ENCODE data around the gene FAM13A. TPM values are rescaled to one million over a fixed set of nuclear protein-coding genes. Genes with fewer than 3 reads are reported as not detected.

Gene FAM13A
- total and polyA plus RNA-seq, 9 of the 15 experiments (the other 6 are each of a cell fraction or from before 2014, with no cell fraction given): 11.3 to 23.3 (median 14.7) TPM

- TF ChIP-seq ELK3 (CRISPR knock-in tag; IDR thresholded peaks at IDR 0.05): no peak
- TF ChIP-seq NR4A1 (CRISPR knock-in tag; IDR thresholded peaks at IDR 0.05): no peak
- no peak for TF ChIP-seq NR4A1 (tag; IDR thresholded peaks at IDR 0.05)
- peak; percentile 67 for TF ChIP-seq CEBPB (tag; IDR thresholded peaks at IDR 0.05)
- no peak for TF ChIP-seq ZNF232 (CRISPR knock-in tag; IDR thresholded peaks at IDR 0.05)
- TF ChIP-seq MED1 (CRISPR knock-in tag; IDR thresholded peaks at IDR 0.05; ENCODE audit: borderline replicate concordance): no peak
- TF ChIP-seq CBFA2T3 (IDR thresholded peaks at IDR 0.05): peak; percentile 45; the same call in 1 of the 2 replicates
- no peak for TF ChIP-seq SP2 (IDR thresholded peaks at IDR 0.05; ENCODE audit: extremely low read depth, low read depth, low read length, poor library complexity, severe bottlenecking)
- 0 out of 4 replicates have a peak, but pooled peaks of 1 of the 2 experiments have one; percentile 23 for TF ChIP-seq RCOR1 (IDR thresholded peaks at IDR 0.05; ENCODE audit: borderline replicate concordance in 1 of 2, low read depth in 2 of 2, low read length in 2 of 2)
- TF ChIP-seq REST (IDR thresholded peaks at IDR 0.05; ENCODE audit: borderline replicate concordance): no peak
- no peak for TF ChIP-seq REST (CRISPR knock-in tag; IDR thresholded peaks at IDR 0.05; ENCODE audit: low read depth)
- no peak for TF ChIP-seq ZNF592 (IDR thresholded peaks at IDR 0.05)
- TF ChIP-seq ZNF436 (CRISPR knock-in tag; IDR thresholded peaks at IDR 0.05): no peak
- no peak for TF ChIP-seq ATF1 (CRISPR knock-in tag; IDR thresholded peaks at IDR 0.05)
- 0 out of 2 replicates have a peak, but pooled peaks have one; percentile 9 for TF ChIP-seq ATF1 (tag; IDR thresholded peaks at IDR 0.05)
- no peak for TF ChIP-seq NCOA6 (IDR thresholded peaks at IDR 0.05)
- no peak for TF ChIP-seq CCNT2 (IDR thresholded peaks at IDR 0.05; ENCODE audit: borderline replicate concordance, extremely low read depth, insufficient read length, low read depth, low read length)
Observed at GRCh38 chr4:89009115-89009514, 47.9 kb downstream of the FAM13A start (continued).

Measured in K562 (cell line).